ENCODE results near the gene SMOC1.
A peak's percentile ranks its signal among the peaks of the same experiment; 100 is the strongest.

SMOC1 gene

DNA sequence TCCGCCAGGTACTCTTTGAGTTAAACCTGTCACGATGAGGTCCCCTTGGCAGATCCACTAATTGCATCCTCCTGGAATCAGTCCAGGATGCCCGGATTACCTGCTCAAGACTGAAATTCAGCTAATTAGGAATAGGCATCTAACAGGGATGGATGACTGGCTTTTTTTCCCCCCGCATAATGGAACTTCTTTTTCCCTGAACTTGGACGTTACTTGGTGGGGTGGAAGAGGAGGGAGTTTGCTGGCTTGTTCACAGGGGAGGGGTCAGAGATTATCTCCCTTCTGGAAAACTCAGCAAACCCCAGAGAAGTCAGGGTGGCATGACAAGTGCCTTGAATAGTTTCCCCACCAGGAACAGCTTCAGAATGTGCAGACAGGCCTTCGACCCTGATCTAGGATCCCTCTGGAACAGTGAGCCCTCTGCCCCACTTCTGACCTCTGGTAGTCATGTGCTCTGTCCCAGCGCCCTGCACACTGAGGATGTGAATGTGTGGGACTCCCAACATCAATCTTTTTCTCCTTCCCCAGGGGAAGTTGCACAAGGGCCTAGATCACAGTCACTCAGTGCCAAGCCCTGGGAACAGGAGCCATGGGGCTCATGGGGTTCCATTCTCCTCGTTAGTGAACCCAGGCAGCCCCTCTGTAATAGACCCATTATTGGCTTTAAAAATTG is 142.5 kb downstream of the SMOC1 start:
- Histone ChIP-seq H2AK5ac (ENCODE audit: low read length, severe bottlenecking) (peak overlapping the region; percentile 27), H3K27ac (ENCODE audit: low read length, poor library complexity, severe bottlenecking) (no peak overlapping the region), H3K4me2 (ENCODE audit: low read length, poor library complexity, severe bottlenecking) (no peak overlapping the region), H2BK15ac (ENCODE audit: low read depth, poor library complexity, severe bottlenecking) (no peak overlapping the region), H2BK120ac (ENCODE audit: low read depth, low read length) (no peak overlapping the region), H4K91ac (ENCODE audit: low read length) (no peak overlapping the region), H3K4ac (ENCODE audit: low read depth in 1 of 2, low read length in 2 of 2) (no peak overlapping the region), H4K8ac (ENCODE audit: low read length) (no peak overlapping the region), H3K18ac (ENCODE audit: low read depth in 1 of 2, low read length in 2 of 2) (no peak overlapping the region), H3K9ac (ENCODE audit: low read length) (no peak overlapping the region), H3K9me3 (ENCODE audit: control insufficient read depth, low read length) (no peaks in the 10 kb centered on the region), H3K23ac (ENCODE audit: low read length in 2 of 2) (no peak overlapping the region), H3K79me1 (replicated peaks; ENCODE audit: low read length, poor library complexity, severe bottlenecking) (peaks cover 2% of the 10 kb centered on the region), H3K14ac (ENCODE audit: low read length in 2 of 2) (no peak overlapping the region), H2BK12ac (ENCODE audit: low read length in 2 of 2) (no peak overlapping the region), H2AFZ (ENCODE audit: low read depth, low read length) (no peak overlapping the region), H3K4me3 (ENCODE audit: insufficient read depth in 1 of 2, low read depth in 1 of 2, low read length in 2 of 2) (no peak overlapping the region), H2BK5ac (ENCODE audit: low read depth, low read length, poor library complexity, severe bottlenecking) (no peak overlapping the region), H3K36me3 (ENCODE audit: control insufficient read depth in 1 of 2, insufficient read depth in 2 of 2, low read depth in 1 of 2, low read length in 2 of 2) (peaks cover 0 to 17% of the 10 kb centered on the region in 2 experiments), H3K4me1 (ENCODE audit: control insufficient read depth, insufficient read depth, low read depth, low read length) (peaks cover 20% of the 10 kb centered on the region), H3K27me3 (ENCODE audit: control insufficient read depth in 1 of 2, insufficient read depth in 1 of 2, low read length in 2 of 2) (peaks cover 0 to 4% of the 10 kb centered on the region in 2 experiments)
- DNase-seq, result no peak
- WGBS, result 84% methylated on average over 7 of the region's 8 CpGs

DNA sequence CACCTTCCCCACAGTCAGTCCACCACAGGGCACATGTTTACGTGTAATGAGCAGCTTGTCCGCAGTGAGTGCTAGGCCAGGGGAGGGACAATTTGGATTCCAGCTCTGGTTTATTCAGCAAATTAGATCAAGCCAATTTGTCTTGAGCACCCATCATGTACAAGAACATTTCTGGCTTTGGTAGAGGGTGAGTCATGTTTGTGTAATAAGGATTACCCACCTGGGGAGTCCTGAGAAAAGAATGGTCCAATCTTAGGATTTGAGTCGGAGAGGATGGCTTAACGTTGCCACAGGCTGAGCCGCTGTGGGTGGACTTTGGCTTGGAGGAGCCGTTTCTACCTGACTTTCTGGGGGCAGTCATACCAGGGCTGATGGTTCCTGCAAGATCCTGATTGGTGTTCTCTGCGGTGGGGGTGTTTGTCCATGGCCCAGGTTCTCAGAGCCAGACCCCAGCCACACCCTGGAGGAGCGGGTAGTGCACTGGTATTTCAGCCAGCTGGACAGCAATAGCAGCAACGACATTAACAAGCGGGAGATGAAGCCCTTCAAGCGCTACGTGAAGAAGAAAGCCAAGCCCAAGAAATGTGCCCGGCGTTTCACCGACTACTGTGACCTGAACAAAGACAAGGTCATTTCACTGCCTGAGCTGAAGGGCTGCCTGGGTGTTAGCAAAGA is 143.7 kb downstream of the SMOC1 start:
- WGBS, result 90% methylated on average over 15 of the region's 15 CpGs

DNA sequence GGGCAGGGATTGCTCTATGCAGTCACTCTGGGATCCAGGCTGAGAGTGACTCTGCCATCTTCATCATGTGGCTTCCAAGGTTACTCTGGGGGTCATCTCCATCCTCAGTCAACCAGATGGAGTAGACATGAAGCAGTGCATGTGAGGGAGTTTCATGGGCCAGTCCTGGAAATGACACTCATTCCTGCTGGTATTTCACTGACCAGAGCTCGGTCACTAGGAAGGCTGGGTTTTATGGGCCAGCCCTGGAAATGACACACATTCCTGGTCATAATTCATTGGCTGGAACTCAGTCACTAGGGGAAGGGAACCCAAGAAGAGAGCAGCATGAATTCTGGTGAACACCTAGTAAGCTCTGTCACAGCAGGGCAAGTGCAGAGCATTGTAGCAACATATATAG is 144.7 kb downstream of the SMOC1 start:
- no peak overlapping the region for H3K4me2 ChIP-seq (ENCODE audit: low read length, poor library complexity, severe bottlenecking)
- H3K23ac ChIP-seq (ENCODE audit: low read length in 2 of 2), result no peak overlapping the region
- H3K27ac ChIP-seq (ENCODE audit: low read length, poor library complexity, severe bottlenecking), result no peak overlapping the region
- peaks cover 0 to 22% of the 10 kb centered on the region in 2 experiments for H3K36me3 ChIP-seq (ENCODE audit: control insufficient read depth in 1 of 2, insufficient read depth in 2 of 2, low read depth in 1 of 2, low read length in 2 of 2)
- no peak overlapping the region for H3K4ac ChIP-seq (ENCODE audit: low read depth in 1 of 2, low read length in 2 of 2)
- H3K9ac ChIP-seq (ENCODE audit: low read length), result no peak overlapping the region
- no peaks in the 10 kb centered on the region for H3K9me3 ChIP-seq (ENCODE audit: control insufficient read depth, low read length)
- H2BK12ac ChIP-seq (ENCODE audit: low read length in 2 of 2), result no peak overlapping the region
- no peak overlapping the region for H4K8ac ChIP-seq (ENCODE audit: low read length)
- no peak overlapping the region for H2BK15ac ChIP-seq (ENCODE audit: low read depth, poor library complexity, severe bottlenecking)
- H3K79me1 ChIP-seq (replicated peaks; ENCODE audit: low read length, poor library complexity, severe bottlenecking), result peaks cover 2% of the 10 kb centered on the region
- H2BK120ac ChIP-seq (ENCODE audit: low read depth, low read length), result no peak overlapping the region
- no peak overlapping the region for H3K14ac ChIP-seq (ENCODE audit: low read length in 2 of 2)
- H3K4me3 ChIP-seq (ENCODE audit: insufficient read depth in 1 of 2, low read depth in 1 of 2, low read length in 2 of 2), result no peak overlapping the region
- 21% methylated on average over 1 of the region's 1 CpG for WGBS
- no peak overlapping the region for H4K91ac ChIP-seq (ENCODE audit: low read length)
- H3K18ac ChIP-seq (ENCODE audit: low read depth in 1 of 2, low read length in 2 of 2), result no peak overlapping the region
- peaks cover 15% of the 10 kb centered on the region for H3K4me1 ChIP-seq (ENCODE audit: control insufficient read depth, insufficient read depth, low read depth, low read length)
- H3K27me3 ChIP-seq (ENCODE audit: control insufficient read depth in 1 of 2, insufficient read depth in 1 of 2, low read length in 2 of 2), result peaks cover 0 to 5% of the 10 kb centered on the region in 2 experiments
- H2AK5ac ChIP-seq (ENCODE audit: low read length, severe bottlenecking), result no peak overlapping the region
- no peak overlapping the region for H2AFZ ChIP-seq (ENCODE audit: low read depth, low read length)
- DNase-seq, result no peak
- H2BK5ac ChIP-seq (ENCODE audit: low read depth, low read length, poor library complexity, severe bottlenecking), result no peak overlapping the region

More for the DNA sequence above, 143.7 kb downstream of the SMOC1 start:
- H3K27ac ChIP-seq (ENCODE audit: low read length, poor library complexity, severe bottlenecking), result no peak overlapping the region
- no peak for DNase-seq
- H3K18ac ChIP-seq (ENCODE audit: low read depth in 1 of 2, low read length in 2 of 2), result no peak overlapping the region
- no peak overlapping the region for H4K8ac ChIP-seq (ENCODE audit: low read length)
- H2BK15ac ChIP-seq (ENCODE audit: low read depth, poor library complexity, severe bottlenecking), result no peak overlapping the region
- H2BK120ac ChIP-seq (ENCODE audit: low read depth, low read length), result no peak overlapping the region
- H2BK12ac ChIP-seq (ENCODE audit: low read length in 2 of 2), result no peak overlapping the region
- no peak overlapping the region for H3K4me2 ChIP-seq (ENCODE audit: low read length, poor library complexity, severe bottlenecking)
- no peak overlapping the region for H2AFZ ChIP-seq (ENCODE audit: low read depth, low read length)
- H3K14ac ChIP-seq (ENCODE audit: low read length in 2 of 2), result peak overlapping the region in 1 of 2 experiments; percentile 36
- H3K4me3 ChIP-seq (ENCODE audit: insufficient read depth in 1 of 2, low read depth in 1 of 2, low read length in 2 of 2), result no peak overlapping the region
- no peak overlapping the region for H2BK5ac ChIP-seq (ENCODE audit: low read depth, low read length, poor library complexity, severe bottlenecking)
- peaks cover 0 to 17% of the 10 kb centered on the region in 2 experiments for H3K36me3 ChIP-seq (ENCODE audit: control insufficient read depth in 1 of 2, insufficient read depth in 2 of 2, low read depth in 1 of 2, low read length in 2 of 2)
- H3K4ac ChIP-seq (ENCODE audit: low read depth in 1 of 2, low read length in 2 of 2), result no peak overlapping the region
- no peak overlapping the region for H3K23ac ChIP-seq (ENCODE audit: low read length in 2 of 2)
- H3K9me3 ChIP-seq (ENCODE audit: control insufficient read depth, low read length), result no peaks in the 10 kb centered on the region
- peaks cover 2% of the 10 kb centered on the region for H3K79me1 ChIP-seq (replicated peaks; ENCODE audit: low read length, poor library complexity, severe bottlenecking)
- no peak overlapping the region for H2AK5ac ChIP-seq (ENCODE audit: low read length, severe bottlenecking)
- peaks cover 0 to 4% of the 10 kb centered on the region in 2 experiments for H3K27me3 ChIP-seq (ENCODE audit: control insufficient read depth in 1 of 2, insufficient read depth in 1 of 2, low read length in 2 of 2)
- no peak overlapping the region for H4K91ac ChIP-seq (ENCODE audit: low read length)
- H3K9ac ChIP-seq (ENCODE audit: low read length), result no peak overlapping the region
- peaks cover 20% of the 10 kb centered on the region for H3K4me1 ChIP-seq (ENCODE audit: control insufficient read depth, insufficient read depth, low read depth, low read length)

DNA sequence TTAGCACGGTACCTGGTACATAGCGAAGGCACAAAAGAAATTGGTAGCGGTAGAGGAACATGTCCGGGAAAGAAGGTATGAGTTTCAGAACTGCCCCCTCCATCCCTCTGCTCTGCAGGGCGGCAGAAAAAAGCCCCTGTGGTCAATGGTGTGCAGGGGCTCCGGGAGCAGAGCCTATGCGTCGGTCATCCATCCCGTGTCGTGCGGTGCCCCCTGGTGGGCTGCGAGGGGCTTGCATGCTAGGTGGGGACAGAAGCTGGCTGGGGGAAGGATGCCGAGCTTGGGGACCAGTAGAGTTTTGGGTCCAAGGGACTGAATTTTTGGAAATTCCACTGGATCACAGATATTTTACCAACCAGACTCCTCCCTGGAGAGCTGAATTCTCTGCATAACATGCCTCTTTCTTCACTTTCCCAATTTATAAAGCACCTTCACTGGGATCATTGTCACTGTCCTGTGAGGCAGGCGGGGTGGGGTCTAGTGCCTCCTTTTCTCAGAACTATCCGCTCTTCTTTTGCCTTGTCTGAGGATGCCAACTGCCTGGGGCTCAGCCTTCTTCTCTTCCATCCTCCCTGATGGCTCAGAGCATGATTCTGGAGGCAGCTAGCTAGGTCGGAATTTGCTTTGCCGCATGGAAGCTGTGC is 148.7 kb downstream of the SMOC1 start:
- H3K23ac ChIP-seq (ENCODE audit: low read length in 2 of 2), result no peak overlapping the region
- no peak overlapping the region for H3K4me3 ChIP-seq (ENCODE audit: insufficient read depth in 1 of 2, low read depth in 1 of 2, low read length in 2 of 2)
- H2BK12ac ChIP-seq (ENCODE audit: low read length in 2 of 2), result no peak overlapping the region
- peaks cover 8% of the 10 kb centered on the region for H3K4me1 ChIP-seq (ENCODE audit: control insufficient read depth, insufficient read depth, low read depth, low read length)
- H3K36me3 ChIP-seq (ENCODE audit: control insufficient read depth in 1 of 2, insufficient read depth in 2 of 2, low read depth in 1 of 2, low read length in 2 of 2), result peaks cover 0 to 27% of the 10 kb centered on the region in 2 experiments
- no peak overlapping the region for H2AK5ac ChIP-seq (ENCODE audit: low read length, severe bottlenecking)
- H4K91ac ChIP-seq (ENCODE audit: low read length), result no peak overlapping the region
- H3K79me1 ChIP-seq (replicated peaks; ENCODE audit: low read length, poor library complexity, severe bottlenecking), result no peaks in the 10 kb centered on the region
- H2BK15ac ChIP-seq (ENCODE audit: low read depth, poor library complexity, severe bottlenecking), result no peak overlapping the region
- H3K4ac ChIP-seq (ENCODE audit: low read depth in 1 of 2, low read length in 2 of 2), result no peak overlapping the region
- peaks cover 0 to 9% of the 10 kb centered on the region in 2 experiments for H3K27me3 ChIP-seq (ENCODE audit: control insufficient read depth in 1 of 2, insufficient read depth in 1 of 2, low read length in 2 of 2)
- no peak overlapping the region for H3K14ac ChIP-seq (ENCODE audit: low read length in 2 of 2)
- H2BK5ac ChIP-seq (ENCODE audit: low read depth, low read length, poor library complexity, severe bottlenecking), result no peak overlapping the region
- peak; percentile 32 for DNase-seq
- no peak overlapping the region for H2BK120ac ChIP-seq (ENCODE audit: low read depth, low read length)
- H3K18ac ChIP-seq (ENCODE audit: low read depth in 1 of 2, low read length in 2 of 2), result no peak overlapping the region
- no peak overlapping the region for H3K27ac ChIP-seq (ENCODE audit: low read length, poor library complexity, severe bottlenecking)
- H3K9ac ChIP-seq (ENCODE audit: low read length), result no peak overlapping the region
- H4K8ac ChIP-seq (ENCODE audit: low read length), result no peak overlapping the region
- no peaks in the 10 kb centered on the region for H3K9me3 ChIP-seq (ENCODE audit: control insufficient read depth, low read length)
- WGBS, result 31% methylated on average over 14 of the region's 17 CpGs
- H2AFZ ChIP-seq (ENCODE audit: low read depth, low read length), result no peak overlapping the region
- H3K4me2 ChIP-seq (ENCODE audit: low read length, poor library complexity, severe bottlenecking), result no peak overlapping the region

Measured in mesenchymal stem cell (in vitro differentiated cells and primary cell).